Keratinocyte (primary cell): ENCODE data around the gene ABCC9. TPM values are rescaled to one million over a fixed set of nuclear protein-coding genes. Genes with fewer than 3 reads are reported as not detected.

ENCODE experiments used
- DNase-seq: peaks from one replicate; pipeline ENCODE4 v3.0.0-alpha.2; 2011; ENCODE audit warnings: low read depth, missing footprints, low spot score
- FAIRE-seq: peaks from 2 replicates; lab custom pipeline; 2011; peaks lifted over from hg19 to GRCh38; lab: Jason Lieb, UNC
- H2AFZ ChIP-seq: 2 replicates; pipeline ENCODE4 v1.6.0; 2012; ENCODE audit warnings: low read length, control low read depth, inconsistent platforms; ENCODE audit not compliant: control insufficient read depth
- H3K27ac ChIP-seq: 2 replicates; pipeline ENCODE4 v1.5.1; 2011; ENCODE audit warnings: low read length; ENCODE audit not compliant: control insufficient read depth, insufficient read depth
- H3K27me3 ChIP-seq: 3 replicates; pipeline ENCODE4 v1.6.0; 2011; ENCODE audit warnings: low read length; ENCODE audit not compliant: control insufficient read depth, insufficient read depth; ENCODE audit errors: extremely low read depth
- H3K36me3 ChIP-seq, 2 experiments: 2 replicates in 1 of 2; 3 replicates in 1 of 2; pipeline ENCODE4 v1.5.1; 2011; ENCODE audit warnings: low read length in 2 of 2, mild to moderate bottlenecking in 1 of 2; ENCODE audit not compliant: control insufficient read depth in 2 of 2, insufficient read depth in 2 of 2; ENCODE audit errors: extremely low read depth in 1 of 2
- H3K4me1 ChIP-seq: 3 replicates; pipeline ENCODE4 v1.5.1; 2011; ENCODE audit warnings: low read length; ENCODE audit not compliant: control insufficient read depth, insufficient read depth; ENCODE audit errors: extremely low read depth
- H3K4me2 ChIP-seq: 3 replicates; pipeline ENCODE4 v1.6.0; 2011; ENCODE audit warnings: low read depth, low read length; ENCODE audit not compliant: control insufficient read depth, insufficient read depth; ENCODE audit errors: extremely low read depth
- H3K4me3 ChIP-seq, 3 experiments: fragments of 200-600 bp in 1 of 3; sonication (generic) in 1 of 3; 2 replicates in 2 of 3; 3 replicates in 1 of 3; pipeline ENCODE4 v1.5.1; 2011 to 2016; ENCODE audit warnings: low read length in 3 of 3, mild to moderate bottlenecking in 3 of 3, control low read depth in 2 of 3, inconsistent platforms in 1 of 3, low read depth in 1 of 3, mixed read lengths in 1 of 3, mixed run types in 1 of 3, moderate library complexity in 1 of 3; ENCODE audit not compliant: control insufficient read depth in 2 of 3, insufficient read depth in 2 of 3; ENCODE audit errors: extremely low read depth in 1 of 3
- H3K79me2 ChIP-seq: 2 replicates; pipeline ENCODE4 v1.6.0; 2012; ENCODE audit warnings: low read length; ENCODE audit not compliant: control insufficient read depth, insufficient read depth
- H3K9ac ChIP-seq: 3 replicates; pipeline ENCODE4 v1.6.0; 2011; ENCODE audit warnings: low read length; ENCODE audit not compliant: control insufficient read depth, insufficient read depth; ENCODE audit errors: extremely low read depth
- H3K9me1 ChIP-seq: 3 replicates; pipeline ENCODE4 v1.6.0; 2011; ENCODE audit warnings: low read length; ENCODE audit not compliant: control insufficient read depth, insufficient read depth; ENCODE audit errors: extremely low read depth
- H3K9me3 ChIP-seq: 2 replicates; pipeline ENCODE4 v1.5.1; 2012; ENCODE audit warnings: low read depth, low read length; ENCODE audit not compliant: control insufficient read depth
- H4K20me1 ChIP-seq: 3 replicates; pipeline ENCODE4 v1.6.0; 2011; ENCODE audit warnings: low read length; ENCODE audit not compliant: control insufficient read depth, insufficient read depth; ENCODE audit errors: extremely low read depth
- EZH2 ChIP-seq: IDR thresholded peaks from one replicate; pipeline ENCODE4 v1.6.1; 2012; ENCODE audit warnings: inconsistent platforms, mild to moderate bottlenecking, low read length, moderate library complexity
- dilution Hi-C: fragments of 300-500 bp; cut with MboI; formaldehyde crosslinking; loops from one replicate; pipeline ENCODE4 v1.7.0; 2020; ENCODE audit warnings: low sequenced_read_pairs; ENCODE audit not compliant: extremely low pct_ligation_motif_present
- polyA plus RNA-seq, 5 experiments: library from polyadenylated mRNA; depleted of rRNA in 3 of 5; stranded (reverse) in 3 of 5; stranded (forward) in 1 of 5; unstranded in 1 of 5; fragments of >200 nt; gene quantifications; 1 replicate in 1 of 5; 2 replicates in 3 of 5; 3 replicates in 1 of 5; pipeline versions ENCODE4 v1.2.1 to v1.2.3, GENCODE V29; 2011 to 2012; ENCODE audit warnings: missing spikeins in 2 of 5, low read depth in 1 of 5, low replicate concordance in 1 of 5
- TF ChIP-seq, protein P1 (sequence below), 3 experiments: IDR thresholded peaks in 1 of 3; conservative IDR thresholded peaks in 1 of 3; optimal IDR thresholded peaks in 1 of 3; 2 replicates in 2 of 3; 3 replicates in 1 of 3; pipeline versions ENCODE3 to v1.5.1; 2011; ENCODE audit warnings: low read length in 3 of 3, mild to moderate bottlenecking in 3 of 3, moderate library complexity in 2 of 3, control low read depth in 1 of 3, inconsistent platforms in 1 of 3; ENCODE audit not compliant: insufficient read depth in 2 of 3; ENCODE audit errors: extremely low read depth in 1 of 3

Gene ABCC9
- polyA plus RNA-seq, 1 donor (not counting 4 experiments of a cell fraction or from before 2014, with no cell fraction given), result not detected

DNA sequence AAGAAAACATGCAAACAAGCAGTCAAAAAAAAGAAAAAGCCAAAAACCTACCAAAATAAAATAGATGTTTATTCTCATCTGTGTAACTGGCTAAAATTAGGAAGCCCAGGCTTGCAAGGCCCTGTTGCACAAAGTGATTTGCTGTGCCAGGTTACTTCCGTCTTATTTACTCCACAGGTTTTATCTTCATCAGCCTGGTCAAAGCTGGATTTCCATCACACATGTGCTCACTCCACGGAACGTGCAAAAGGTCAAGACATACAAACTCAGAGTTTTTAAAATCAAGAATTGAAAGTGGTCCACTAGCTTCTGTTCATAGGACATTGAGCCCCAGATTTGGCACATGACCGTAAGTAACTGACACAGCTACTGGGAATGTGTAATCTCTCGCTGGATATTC is 181.5 kb downstream of the ABCC9 start:
- dilution Hi-C loops, result no loop called here
- FAIRE-seq, result no peak

DNA sequence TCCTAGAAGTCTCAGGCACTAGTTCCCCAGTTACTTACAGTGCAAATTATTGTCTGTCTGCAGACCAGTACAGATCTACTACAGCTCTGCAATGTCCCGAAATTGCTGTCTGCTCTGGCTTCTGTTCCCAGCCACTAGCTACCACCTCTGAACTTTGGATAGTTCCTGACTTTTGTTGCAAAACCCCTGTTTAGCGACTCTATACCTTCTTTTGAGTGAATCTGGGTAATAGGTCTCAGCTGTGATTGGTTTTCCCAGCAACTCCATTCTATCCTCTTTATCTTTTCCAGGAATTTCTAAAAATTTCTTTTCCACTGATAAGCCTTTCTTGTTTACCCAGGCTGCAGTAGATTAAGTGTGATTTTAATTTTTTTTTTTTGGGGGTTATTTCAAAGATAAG is 183.5 kb downstream of the ABCC9 start:
- no peaks in the 10 kb centered on the region for H3K4me1 ChIP-seq
- no peaks in the 10 kb centered on the region for H3K27me3 ChIP-seq
- TF ChIP-seq EZH2, result no peak
- TF ChIP-seq, protein P1, sequence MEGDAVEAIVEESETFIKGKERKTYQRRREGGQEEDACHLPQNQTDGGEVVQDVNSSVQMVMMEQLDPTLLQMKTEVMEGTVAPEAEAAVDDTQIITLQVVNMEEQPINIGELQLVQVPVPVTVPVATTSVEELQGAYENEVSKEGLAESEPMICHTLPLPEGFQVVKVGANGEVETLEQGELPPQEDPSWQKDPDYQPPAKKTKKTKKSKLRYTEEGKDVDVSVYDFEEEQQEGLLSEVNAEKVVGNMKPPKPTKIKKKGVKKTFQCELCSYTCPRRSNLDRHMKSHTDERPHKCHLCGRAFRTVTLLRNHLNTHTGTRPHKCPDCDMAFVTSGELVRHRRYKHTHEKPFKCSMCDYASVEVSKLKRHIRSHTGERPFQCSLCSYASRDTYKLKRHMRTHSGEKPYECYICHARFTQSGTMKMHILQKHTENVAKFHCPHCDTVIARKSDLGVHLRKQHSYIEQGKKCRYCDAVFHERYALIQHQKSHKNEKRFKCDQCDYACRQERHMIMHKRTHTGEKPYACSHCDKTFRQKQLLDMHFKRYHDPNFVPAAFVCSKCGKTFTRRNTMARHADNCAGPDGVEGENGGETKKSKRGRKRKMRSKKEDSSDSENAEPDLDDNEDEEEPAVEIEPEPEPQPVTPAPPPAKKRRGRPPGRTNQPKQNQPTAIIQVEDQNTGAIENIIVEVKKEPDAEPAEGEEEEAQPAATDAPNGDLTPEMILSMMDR (optimal IDR thresholded peaks at IDR 0.05 in 1 of 3, IDR thresholded peaks at IDR 0.05 in 1 of 3, conservative IDR thresholded peaks at IDR 0.05 in 1 of 3; ENCODE audit: extremely low read depth in 1 of 3, insufficient read depth in 2 of 3, low read length in 3 of 3), result no peak
- H4K20me1 ChIP-seq, result no peaks in the 10 kb centered on the region
- no peak overlapping the region for H3K4me3 ChIP-seq
- no peaks in the 10 kb centered on the region for H3K79me2 ChIP-seq
- H3K27ac ChIP-seq, result no peak overlapping the region
- H3K4me2 ChIP-seq, result no peak overlapping the region
- no peaks in the 10 kb centered on the region for H3K9me3 ChIP-seq
- no peak overlapping the region for H2AFZ ChIP-seq
- FAIRE-seq, result no peak
- H3K9ac ChIP-seq, result no peak overlapping the region
- no peaks in the 10 kb centered on the region for H3K36me3 ChIP-seq
- H3K9me1 ChIP-seq, result no peaks in the 10 kb centered on the region
- no peak for DNase-seq
- dilution Hi-C loops, result no loop called here

More for the DNA sequence above, 181.5 kb downstream of the ABCC9 start:
- DNase-seq, result no peak
- Histone ChIP-seq H3K4me1 (no peaks in the 10 kb centered on the region), H4K20me1 (no peaks in the 10 kb centered on the region), H3K27me3 (no peaks in the 10 kb centered on the region), H2AFZ (no peak overlapping the region), H3K9ac (no peak overlapping the region), H3K27ac (no peak overlapping the region), H3K79me2 (no peaks in the 10 kb centered on the region), H3K36me3 (no peaks in the 10 kb centered on the region), H3K9me1 (no peaks in the 10 kb centered on the region), H3K4me2 (no peak overlapping the region), H3K4me3 (no peak overlapping the region), H3K9me3 (no peaks in the 10 kb centered on the region)
- TF ChIP-seq, protein P1 (optimal IDR thresholded peaks at IDR 0.05 in 1 of 3, IDR thresholded peaks at IDR 0.05 in 1 of 3, conservative IDR thresholded peaks at IDR 0.05 in 1 of 3; ENCODE audit: extremely low read depth in 1 of 3, insufficient read depth in 2 of 3, low read length in 3 of 3), result no peak
- no peak for TF ChIP-seq EZH2
